IPS-15b (cell line): Measurements from ENCODE around the gene OR8H2.
"Not testable (repeated sequence)": the region's sequence is repeated elsewhere in the genome, so short reads cannot be mapped to it uniquely, and the experiment has no call there.

ENCODE experiments used
- H3K27me3 ChIP-seq: one replicate; pipeline ENCODE4 v1.6.1; 2013; ENCODE audit warnings: low read length; ENCODE audit not compliant: control insufficient read depth, insufficient read depth
- H3K36me3 ChIP-seq: one replicate; pipeline ENCODE4 v1.6.1; 2013; ENCODE audit warnings: low read length; ENCODE audit not compliant: control insufficient read depth, insufficient read depth
- H3K4me1 ChIP-seq: one replicate; pipeline ENCODE4 v1.6.1; 2013; ENCODE audit warnings: mild to moderate bottlenecking, low read length; ENCODE audit not compliant: control insufficient read depth, insufficient read depth
- H3K4me3 ChIP-seq: one replicate; pipeline ENCODE4 v1.5.1; 2013; ENCODE audit warnings: low read depth, low read length
- H3K9ac ChIP-seq: one replicate; pipeline ENCODE4 v1.6.1; 2013; ENCODE audit warnings: low read depth, mild to moderate bottlenecking, low read length
- H3K9me3 ChIP-seq: one replicate; pipeline ENCODE4 v1.6.1; 2013; ENCODE audit warnings: mild to moderate bottlenecking, low read length; ENCODE audit not compliant: control insufficient read depth, insufficient read depth

OR8H2 gene

GRCh38 chr11:56103210-56103737 is at the start of gene OR8H2:
Gene OR8H2 (plus strand): TSS chr11:56103687. CDS start chr11:56105043, 1,356 bp downstream.
- Histone ChIP-seq H3K9me3 (no peaks in the 10 kb centered on the region), H3K4me1 (no peaks in the 10 kb centered on the region), H3K9ac (no peak within 1 kb of the TSS), H3K27me3 (no peaks in the 10 kb centered on the region), H3K4me3 (no peak within 1 kb of the TSS), H3K36me3 (no peaks in the 10 kb centered on the region)

GRCh38 chr11:56056366-56056765 is 47.1 kb upstream of the OR8H2 start:
- not testable (repeated sequence) for H3K9me3 ChIP-seq, H3K27me3 ChIP-seq, H3K9ac ChIP-seq, H3K36me3 ChIP-seq, H3K4me3 ChIP-seq
- peaks cover 15% of the 10 kb centered on the region for H3K4me1 ChIP-seq

GRCh38 chr11:56057661-56058237 is 45.7 kb upstream of the OR8H2 start:
- not testable (repeated sequence) for H3K27me3 ChIP-seq, H3K36me3 ChIP-seq, H3K9me3 ChIP-seq, H3K4me3 ChIP-seq, H3K9ac ChIP-seq
- peaks cover 15% of the 10 kb centered on the region for H3K4me1 ChIP-seq

- H3K27me3 ChIP-seq: not testable (repeated sequence)
Observed at GRCh38 chr11:56058260-56058780, 45.2 kb upstream of the OR8H2 start.

GRCh38 chr11:56066980-56067379 is 36.5 kb upstream of the OR8H2 start:
- Histone ChIP-seq H3K4me1 (no peaks in the 10 kb centered on the region), H3K27me3 (no peaks in the 10 kb centered on the region), H3K9ac (no peak overlapping the region), H3K4me3 (no peak overlapping the region), H3K9me3 (no peaks in the 10 kb centered on the region), H3K36me3 (no peaks in the 10 kb centered on the region)

More at GRCh38 chr11:56058260-56058780, 45.2 kb upstream of the OR8H2 start:
- not testable (repeated sequence) for H3K36me3 ChIP-seq, H3K9me3 ChIP-seq, H3K4me3 ChIP-seq, H3K9ac ChIP-seq
- H3K4me1 ChIP-seq: peaks cover 15% of the 10 kb centered on the region

GRCh38 chr11:56089697-56090096 is 13.8 kb upstream of the OR8H2 start:
- no peak overlapping the region for H3K9ac ChIP-seq
- H3K4me1 ChIP-seq: no peaks in the 10 kb centered on the region
- no peaks in the 10 kb centered on the region for H3K27me3 ChIP-seq
- no peaks in the 10 kb centered on the region for H3K9me3 ChIP-seq
- no peaks in the 10 kb centered on the region for H3K36me3 ChIP-seq
- no peak overlapping the region for H3K4me3 ChIP-seq

- no peaks in the 10 kb centered on the region for H3K27me3 ChIP-seq
- H3K4me1 ChIP-seq: no peaks in the 10 kb centered on the region
- no peaks in the 10 kb centered on the region for H3K36me3 ChIP-seq
- no peak within 1 kb of the TSS for H3K9ac ChIP-seq
- H3K9me3 ChIP-seq: no peaks in the 10 kb centered on the region
- no peak within 1 kb of the TSS for H3K4me3 ChIP-seq
Observed at GRCh38 chr11:56093008-56093407, 10.5 kb upstream of the OR8H2 start, which contains the start of gene OR8I2. Gene OR8I2 (plus strand): TSS chr11:56093308. CDS start chr11:56093308, 0 bp downstream.

- no peaks in the 10 kb centered on the region for H3K9me3 ChIP-seq
- no peak within 1 kb of the TSS for H3K9ac ChIP-seq
- H3K4me1 ChIP-seq: no peaks in the 10 kb centered on the region
- H3K4me3 ChIP-seq: no peak within 1 kb of the TSS
- H3K36me3 ChIP-seq: no peaks in the 10 kb centered on the region
- no peaks in the 10 kb centered on the region for H3K27me3 ChIP-seq
Observed at GRCh38 chr11:56122073-56122472, 18.6 kb downstream of the OR8H2 start, which contains the start of gene OR8H3. Gene OR8H3 (plus strand): TSS chr11:56122373. CDS start chr11:56122373, 0 bp downstream.

- Histone ChIP-seq H3K27me3 (no peaks in the 10 kb centered on the region), H3K9me3 (no peaks in the 10 kb centered on the region), H3K4me3 (no peak within 1 kb of the TSS), H3K9ac (no peak within 1 kb of the TSS), H3K36me3 (no peaks in the 10 kb centered on the region), H3K4me1 (no peaks in the 10 kb centered on the region)
Observed at GRCh38 chr11:56140151-56140661, 36.7 kb downstream of the OR8H2 start, which contains the start of gene OR8J3. Gene OR8J3 (minus strand): TSS chr11:56140201. CDS start chr11:56137718, 2,483 bp downstream.

- H3K4me3 ChIP-seq, H3K4me1 ChIP-seq, H3K27me3 ChIP-seq, H3K9ac ChIP-seq, H3K36me3 ChIP-seq, H3K9me3 ChIP-seq: not testable (repeated sequence)
Observed at GRCh38 chr11:56143681-56144080, 40.2 kb downstream of the OR8H2 start.

GRCh38 chr11:56151376-56151775 is 47.9 kb downstream of the OR8H2 start:
- Histone ChIP-seq H3K4me3 (no peak overlapping the region), H3K9ac (no peak overlapping the region), H3K9me3 (no peaks in the 10 kb centered on the region), H3K4me1 (no peaks in the 10 kb centered on the region), H3K27me3 (no peaks in the 10 kb centered on the region), H3K36me3 (peaks cover 2% of the 10 kb centered on the region)

- peaks cover 2% of the 10 kb centered on the region for H3K36me3 ChIP-seq
- no peaks in the 10 kb centered on the region for H3K9me3 ChIP-seq
- H3K27me3 ChIP-seq: no peaks in the 10 kb centered on the region
- no peak overlapping the region for H3K9ac ChIP-seq
- no peak overlapping the region for H3K4me3 ChIP-seq
- H3K4me1 ChIP-seq: no peaks in the 10 kb centered on the region
Observed at GRCh38 chr11:56152333-56152732, 48.8 kb downstream of the OR8H2 start.
